Measurements from ENCODE around the gene SLC44A4.

The SLC44A4 gene

DNA sequence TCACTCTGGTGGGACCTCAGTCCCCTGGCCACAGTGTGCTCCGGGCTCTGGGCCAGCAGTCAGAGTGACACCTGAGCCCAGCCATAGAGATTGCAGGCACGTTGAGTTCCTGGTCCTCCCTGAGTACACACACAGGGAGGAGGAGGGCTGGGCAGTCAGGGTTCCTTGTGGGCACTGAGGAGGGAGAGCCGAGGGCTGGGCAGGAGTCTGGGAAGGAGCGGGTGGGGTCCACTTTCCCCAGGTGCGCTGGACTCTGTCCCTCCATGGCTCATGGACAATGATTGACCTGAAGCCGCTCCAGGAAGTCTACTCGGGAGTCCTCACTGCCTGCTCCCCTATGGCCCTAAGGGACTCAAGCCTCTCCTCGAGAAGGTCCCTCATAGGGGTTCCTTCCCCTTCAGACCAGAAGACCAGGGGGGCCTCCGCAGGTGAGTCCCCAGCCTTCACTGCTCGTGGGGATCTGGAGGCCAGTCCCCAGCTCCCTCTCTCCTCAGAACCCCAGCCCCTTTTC, 1.1 kb downstream of the SLC44A4 start:
- no peak for TF ChIP-seq ZFX (IDR thresholded peaks at IDR 0.05)
- TF ChIP-seq, protein P1, sequence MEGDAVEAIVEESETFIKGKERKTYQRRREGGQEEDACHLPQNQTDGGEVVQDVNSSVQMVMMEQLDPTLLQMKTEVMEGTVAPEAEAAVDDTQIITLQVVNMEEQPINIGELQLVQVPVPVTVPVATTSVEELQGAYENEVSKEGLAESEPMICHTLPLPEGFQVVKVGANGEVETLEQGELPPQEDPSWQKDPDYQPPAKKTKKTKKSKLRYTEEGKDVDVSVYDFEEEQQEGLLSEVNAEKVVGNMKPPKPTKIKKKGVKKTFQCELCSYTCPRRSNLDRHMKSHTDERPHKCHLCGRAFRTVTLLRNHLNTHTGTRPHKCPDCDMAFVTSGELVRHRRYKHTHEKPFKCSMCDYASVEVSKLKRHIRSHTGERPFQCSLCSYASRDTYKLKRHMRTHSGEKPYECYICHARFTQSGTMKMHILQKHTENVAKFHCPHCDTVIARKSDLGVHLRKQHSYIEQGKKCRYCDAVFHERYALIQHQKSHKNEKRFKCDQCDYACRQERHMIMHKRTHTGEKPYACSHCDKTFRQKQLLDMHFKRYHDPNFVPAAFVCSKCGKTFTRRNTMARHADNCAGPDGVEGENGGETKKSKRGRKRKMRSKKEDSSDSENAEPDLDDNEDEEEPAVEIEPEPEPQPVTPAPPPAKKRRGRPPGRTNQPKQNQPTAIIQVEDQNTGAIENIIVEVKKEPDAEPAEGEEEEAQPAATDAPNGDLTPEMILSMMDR (conservative IDR thresholded peaks at IDR 0.05), result no peak
- peak overlapping the region; percentile 86 for H3K27ac ChIP-seq

DNA sequence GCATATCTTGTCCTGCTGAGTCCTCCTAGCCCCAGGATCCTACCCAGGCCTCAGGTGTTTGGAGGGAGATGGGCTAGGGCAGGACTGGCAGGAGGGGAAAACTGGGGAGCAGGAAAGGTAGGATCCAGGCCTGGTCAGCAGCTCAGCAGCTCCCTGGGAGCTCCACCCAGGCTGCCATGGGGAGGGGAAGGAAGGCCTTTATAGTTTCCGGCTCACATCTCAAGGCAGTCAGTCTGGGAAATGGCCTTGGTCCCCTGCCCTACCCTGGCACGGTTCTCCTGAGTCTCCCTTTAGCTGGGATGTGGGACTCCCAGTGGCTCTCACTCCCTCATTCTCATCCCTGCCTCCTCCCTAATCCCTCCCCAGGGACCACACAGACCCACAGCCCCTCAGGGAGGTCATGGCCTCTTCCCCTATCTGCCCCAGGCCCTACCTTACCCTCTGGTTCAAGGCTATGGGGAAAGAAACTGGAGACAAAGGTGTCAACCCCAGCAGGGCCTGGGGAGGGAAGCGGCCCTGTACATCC, 1.6 kb downstream of the SLC44A4 start:
- TF ChIP-seq ZFX (IDR thresholded peaks at IDR 0.05), result peak; percentile 56; the same call in 1 of the 2 replicates
- TF ChIP-seq, protein P1 (conservative IDR thresholded peaks at IDR 0.05), result no peak
- peak overlapping the region; percentile 86 for H3K27ac ChIP-seq

DNA sequence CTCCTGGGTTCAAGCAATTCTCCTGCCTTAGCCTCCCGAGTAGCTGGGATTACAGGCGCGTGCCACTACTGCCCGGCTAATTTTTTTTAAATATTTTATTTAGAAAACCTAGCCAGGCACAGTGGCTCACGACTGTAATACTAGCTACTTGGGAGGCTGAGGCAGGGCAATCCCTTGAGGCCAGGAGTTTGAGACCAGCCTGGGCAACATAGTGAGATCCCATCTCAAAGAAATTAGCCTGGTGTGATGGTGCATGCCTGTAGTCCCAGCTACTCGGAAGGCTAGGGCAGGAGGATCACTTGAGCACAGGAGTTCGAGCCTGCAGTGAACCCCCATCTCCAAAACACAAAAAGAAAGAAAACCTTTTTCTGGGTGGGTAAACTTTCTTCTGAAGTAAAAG, 2.4 kb downstream of the SLC44A4 start:
- H3K27ac ChIP-seq, result peak overlapping the region; percentile 86
- TF ChIP-seq, protein P1 (conservative IDR thresholded peaks at IDR 0.05), result no peak
- TF ChIP-seq ZFX (IDR thresholded peaks at IDR 0.05), result no peak

DNA sequence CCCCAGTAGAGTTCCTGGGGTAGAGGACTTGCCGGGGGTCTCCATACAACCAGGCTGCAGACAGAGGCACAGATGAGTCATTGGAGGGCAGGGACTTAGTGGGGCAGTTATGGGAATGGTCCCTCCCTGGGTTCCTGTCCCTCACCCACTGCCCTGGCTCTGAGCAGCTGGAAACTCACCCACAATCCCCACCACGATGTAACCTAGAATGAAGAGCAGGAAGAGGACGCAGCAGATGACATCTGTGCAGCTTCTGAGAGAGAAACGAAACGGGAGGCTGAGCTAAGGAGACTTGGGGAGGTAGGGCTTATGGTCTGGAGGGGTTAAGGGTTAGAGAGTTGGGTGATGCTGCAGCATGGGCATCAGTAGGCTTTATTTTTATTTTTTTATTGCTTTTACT, 2.9 kb downstream of the SLC44A4 start:
- TF ChIP-seq ZFX (IDR thresholded peaks at IDR 0.05), result no peak
- TF ChIP-seq, protein P1 (conservative IDR thresholded peaks at IDR 0.05), result no peak

DNA sequence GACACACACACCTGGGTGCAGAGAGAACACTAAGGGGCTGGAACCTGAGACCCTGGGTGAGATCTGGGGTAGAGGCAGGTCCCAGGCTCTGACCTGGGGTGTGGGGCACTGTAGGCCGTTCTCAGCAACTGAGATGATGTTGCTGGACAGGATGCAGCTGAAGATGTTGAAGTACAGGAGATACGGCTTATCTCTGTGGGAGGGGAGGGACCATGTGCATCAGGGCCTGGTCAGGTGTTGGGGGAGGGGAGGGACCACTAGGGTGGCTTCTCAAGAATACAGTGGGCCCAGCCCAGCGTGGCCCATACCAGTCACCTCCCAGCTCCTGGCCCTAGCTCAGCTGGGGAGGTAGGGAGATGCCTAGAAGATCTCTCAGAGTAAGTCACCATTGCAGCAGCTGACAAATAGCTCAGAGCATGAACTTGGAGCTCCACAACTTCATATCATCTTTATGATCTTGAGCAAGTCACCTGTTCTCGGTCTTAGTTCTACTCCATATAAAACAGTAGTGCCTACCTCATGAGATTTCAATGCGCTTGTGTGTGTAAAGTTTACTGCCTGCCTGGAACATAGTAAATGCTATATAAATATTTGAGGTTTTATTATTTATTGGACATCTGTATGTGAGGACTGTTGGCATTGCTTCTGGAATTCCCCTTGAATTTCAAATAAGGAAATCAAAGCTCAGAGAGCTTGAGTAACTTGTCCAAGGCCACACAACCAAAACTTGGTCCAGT, 3.8 kb downstream of the SLC44A4 start:
- H3K27ac ChIP-seq, result peak overlapping the region; percentile 86
- TF ChIP-seq, protein P1 (conservative IDR thresholded peaks at IDR 0.05), result no peak
- TF ChIP-seq ZFX (IDR thresholded peaks at IDR 0.05), result no peak

More for the DNA sequence above, 2.9 kb downstream of the SLC44A4 start:
- H3K27ac ChIP-seq, result peak overlapping the region; percentile 86

DNA sequence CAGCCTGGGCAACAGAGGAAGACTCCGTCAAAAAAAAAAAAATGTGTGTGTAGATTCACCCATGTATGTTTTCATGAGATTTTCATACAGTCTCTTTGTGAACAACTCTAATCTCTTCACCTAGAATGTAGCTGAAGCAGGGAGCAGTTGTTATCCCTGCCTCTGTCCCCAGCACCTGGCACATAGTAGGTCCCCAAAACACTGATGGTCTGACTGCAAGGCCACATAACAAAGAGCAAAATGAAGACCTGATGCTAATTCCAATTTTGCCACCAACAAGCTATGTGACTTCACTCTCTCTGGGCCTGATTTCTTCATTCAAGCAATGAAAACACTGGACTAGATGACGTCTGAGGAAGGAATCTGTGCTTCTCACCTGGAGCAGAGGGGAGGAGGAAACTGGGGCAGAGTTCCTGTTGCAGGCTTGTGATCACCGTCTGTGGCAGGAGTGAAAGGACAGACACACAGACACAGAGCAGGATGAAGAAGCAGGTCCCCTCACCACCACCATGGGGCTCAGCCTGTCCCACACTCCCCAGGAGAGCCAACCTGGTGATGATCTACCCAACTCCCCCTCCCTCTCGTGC, 4.6 kb downstream of the SLC44A4 start:
- H3K27ac ChIP-seq, result peak overlapping the region; percentile 86
- no peak for TF ChIP-seq ZFX (IDR thresholded peaks at IDR 0.05)
- TF ChIP-seq, protein P1 (conservative IDR thresholded peaks at IDR 0.05), result no peak
